Measurements from ENCODE around the gene LMNB1.
"Not testable (repeated sequence)": the region's sequence is repeated elsewhere in the genome, so short reads cannot be mapped to it uniquely, and the experiment has no call there.

LMNB1 gene

DNA sequence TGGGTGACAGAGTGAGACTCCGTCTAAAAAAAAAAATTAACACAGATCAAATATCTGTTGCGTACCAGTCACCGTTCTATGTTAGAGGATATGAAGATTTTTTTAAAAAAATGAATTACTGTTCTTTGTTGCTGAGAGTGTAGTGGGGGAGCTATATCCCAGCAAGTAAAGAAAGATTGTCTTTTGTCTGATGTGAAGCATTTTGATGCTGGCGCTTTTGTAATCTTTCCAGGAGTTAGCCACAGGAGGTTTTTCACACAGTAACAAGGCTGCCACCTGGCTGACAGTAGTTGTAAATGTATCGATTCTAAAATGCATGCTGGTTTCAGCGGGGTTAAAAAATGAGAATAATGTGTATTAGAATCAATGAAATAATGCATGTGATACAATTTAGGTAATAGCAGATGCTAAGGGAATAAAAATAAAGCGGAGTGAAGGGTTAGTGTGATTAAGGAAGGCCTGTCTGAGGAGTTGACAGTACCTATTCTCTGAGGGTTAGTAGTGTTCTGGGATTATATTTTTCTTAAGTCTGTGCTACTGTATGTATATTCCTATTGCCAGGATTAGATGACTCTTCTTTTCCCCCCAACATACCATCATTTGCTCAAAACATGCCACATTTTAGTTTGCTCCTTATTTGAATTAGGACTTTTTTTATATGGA, 3.4 kb downstream of the LMNB1 start:
- no peak for DNase-seq

- DNase-seq = not testable (repeated sequence)
These were observed 11.5 kb downstream of the LMNB1 start for GRCh38 chr5:126788409-126788808.

- DNase-seq = no peak
These were observed 16.2 kb downstream of the LMNB1 start for GRCh38 chr5:126793097-126793496.

GRCh38 chr5:126793648-126794047, 16.7 kb downstream of the LMNB1 start:
- DNase-seq = not testable (repeated sequence)

- no peak for DNase-seq
These were observed 17.4 kb downstream of the LMNB1 start for GRCh38 chr5:126794157-126794828.

GRCh38 chr5:126799780-126800179, 22.8 kb downstream of the LMNB1 start:
- DNase-seq = no peak

- no peak for DNase-seq
These were observed 24.4 kb downstream of the LMNB1 start for GRCh38 chr5:126801174-126801991.

GRCh38 chr5:126801992-126802294, 25.0 kb downstream of the LMNB1 start:
- no peak for DNase-seq

- no peak for DNase-seq
These were observed 28.1 kb downstream of the LMNB1 start for GRCh38 chr5:126805063-126805462.

GRCh38 chr5:126808521-126808988, 31.6 kb downstream of the LMNB1 start:
- DNase-seq = no peak

GRCh38 chr5:126809916-126810315, 33.0 kb downstream of the LMNB1 start:
- DNase-seq = no peak

DNA sequence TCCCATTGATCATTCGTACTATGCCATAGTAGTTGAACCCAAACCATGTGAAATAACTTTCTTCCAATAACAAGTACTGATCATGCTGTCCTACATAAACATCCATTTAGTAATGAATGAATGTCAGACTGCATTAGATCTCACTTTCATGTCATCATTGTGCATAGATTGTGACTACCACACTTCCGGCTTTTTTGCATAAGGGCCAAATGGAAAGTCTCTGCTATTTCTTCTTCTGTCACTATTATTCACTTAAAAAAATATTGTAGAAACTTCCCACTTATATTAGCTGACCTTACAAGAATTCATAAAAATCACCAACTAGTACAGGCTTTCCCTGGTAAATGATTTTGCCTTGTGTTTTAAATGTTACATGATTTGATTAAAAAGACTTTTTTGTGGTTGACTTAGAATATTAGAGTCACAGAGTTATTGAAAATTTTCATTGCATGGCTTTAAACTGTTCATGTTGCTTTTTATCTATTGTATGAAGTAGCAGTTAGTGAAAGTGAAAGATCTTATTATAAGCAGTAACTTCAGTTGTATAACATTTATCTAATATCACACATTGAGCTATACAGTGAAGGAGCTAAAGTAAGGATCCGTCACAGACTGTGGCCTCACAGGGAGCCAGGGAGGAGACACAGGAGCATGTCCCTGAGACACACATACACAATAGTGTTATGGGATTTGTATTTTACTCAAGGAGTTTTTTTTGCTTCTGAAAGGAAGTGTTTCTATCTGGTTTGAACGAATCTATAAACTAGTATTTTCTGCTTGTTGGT, 33.9 kb downstream of the LMNB1 start:
- no peak for DNase-seq

- DNase-seq = no peak
These were observed 34.7 kb downstream of the LMNB1 start for GRCh38 chr5:126811515-126812198.

DNA sequence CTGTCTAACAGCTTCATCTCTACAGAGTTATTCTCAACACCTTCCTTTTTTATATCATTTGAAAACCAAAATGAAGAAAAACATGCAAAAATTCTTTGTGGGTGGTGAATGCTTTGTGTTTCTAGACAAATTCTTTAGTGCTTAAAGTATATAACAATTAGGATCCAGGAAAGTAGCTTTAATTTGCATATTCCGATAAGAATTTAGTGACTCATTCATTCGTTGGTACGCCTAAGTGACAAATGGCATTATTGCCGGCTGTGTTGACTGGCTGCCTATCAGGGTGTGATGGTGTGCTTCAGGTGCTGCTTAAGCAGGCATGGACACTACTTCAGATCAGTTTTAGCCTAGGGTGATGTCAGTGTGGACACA, 35.2 kb downstream of the LMNB1 start:
- DNase-seq = no peak

GRCh38 chr5:126813799-126814198, 36.9 kb downstream of the LMNB1 start:
- not testable (repeated sequence) for DNase-seq

GRCh38 chr5:126814721-126815404, 37.9 kb downstream of the LMNB1 start:
- DNase-seq = no peak

GRCh38 chr5:126816649-126817048, 39.7 kb downstream of the LMNB1 start:
- DNase-seq = no peak

- DNase-seq = no peak
These were observed 41.8 kb downstream of the LMNB1 start for GRCh38 chr5:126818736-126819135.

- no peak for DNase-seq
These were observed 42.3 kb downstream of the LMNB1 start for GRCh38 chr5:126819253-126819652.

DNA sequence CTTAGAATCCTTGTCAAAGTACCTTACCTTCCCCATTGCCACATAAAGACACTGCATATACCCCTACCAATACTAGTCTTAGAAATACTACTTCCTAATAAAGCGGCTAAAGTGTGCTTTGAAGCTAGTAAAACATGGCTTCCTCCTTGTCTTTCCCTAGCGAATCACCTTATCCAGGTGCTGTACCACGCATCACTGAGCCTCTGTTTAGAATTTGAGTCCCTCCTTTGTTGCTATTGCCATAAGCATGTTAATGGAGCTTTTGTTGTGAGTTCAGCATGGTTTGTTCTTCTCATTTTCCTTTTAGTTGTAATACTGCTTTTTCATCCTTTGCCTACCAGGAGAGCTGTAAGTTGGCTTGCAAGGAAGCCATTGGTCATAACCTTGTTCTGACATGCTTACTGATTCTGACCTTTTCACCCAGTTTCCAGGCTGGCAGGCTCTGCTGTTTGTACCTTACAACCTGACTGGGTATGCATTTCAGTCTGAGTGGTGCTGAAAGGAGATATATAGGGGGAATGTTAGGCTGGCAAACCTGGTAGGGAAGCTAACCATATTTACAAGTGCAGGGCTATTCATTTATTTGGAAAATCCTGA, 49.8 kb downstream of the LMNB1 start:
- DNase-seq = no peak

DNA sequence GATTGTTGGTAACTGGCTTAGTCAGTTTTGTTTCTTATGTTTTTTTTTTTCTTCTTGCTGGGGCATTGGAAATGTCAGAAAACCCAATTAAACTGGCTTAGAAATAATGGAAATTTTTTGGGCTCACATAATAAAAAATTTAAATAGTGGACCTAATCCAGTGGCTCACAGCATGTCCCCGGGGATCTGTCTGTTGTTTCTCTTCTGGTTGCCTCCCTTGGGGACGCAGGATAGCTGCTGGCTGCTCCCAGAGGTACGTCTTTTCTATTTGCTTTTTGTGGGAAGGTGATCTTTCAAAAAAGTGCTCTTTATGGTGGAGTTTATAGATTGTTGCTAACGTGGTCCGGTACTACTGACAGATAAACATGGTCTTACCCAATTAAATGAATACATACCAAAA, 52.2 kb downstream of the LMNB1 start:
- DNase-seq = no peak

DNA sequence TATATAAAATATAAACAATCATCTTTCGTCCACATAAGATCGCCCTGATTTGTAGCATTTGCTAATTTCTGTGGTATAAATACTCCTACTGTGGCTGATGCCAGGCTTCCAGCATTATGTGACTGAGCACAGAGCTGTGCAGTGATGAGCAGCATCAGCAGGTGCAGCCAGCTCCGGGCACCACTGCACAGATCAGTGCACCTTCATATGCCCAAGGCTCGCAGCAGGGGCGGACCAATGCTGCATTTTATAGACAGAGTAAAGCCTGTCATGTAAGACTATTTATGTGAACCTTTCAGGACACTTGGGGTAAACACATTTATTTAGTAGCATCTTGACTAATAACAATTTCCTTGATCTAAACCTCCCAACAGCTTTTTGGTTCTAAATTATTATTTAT, 53.1 kb downstream of the LMNB1 start:
- DNase-seq = no peak

Data from NCI-H187 treated with DMSO at 0.1 percent for 48 hours (cell line).